ENCODE measurements around the gene FAM200B. TPM values are rescaled to one million over a fixed set of nuclear protein-coding genes. Genes with fewer than 3 reads are reported as not detected.

FAM200B gene
- total and polyA plus RNA-seq, 2 donors (not counting 3 experiments of a cell fraction or from before 2014, with no cell fraction given): 13.9 to 24.6 TPM

- Histone ChIP-seq H3K9ac (replicated peaks; ENCODE audit: extremely low read depth, insufficient read depth, low read length) (no peak overlapping the region), H2AFZ (ENCODE audit: low read depth, low read length) (no peak overlapping the region), H3K4me3 (replicated peaks in 1 of 3; ENCODE audit: insufficient read depth in 1 of 3, low read depth in 1 of 3, low read length in 3 of 3) (no peak overlapping the region), H3K27ac (ENCODE audit: insufficient read depth, low read depth, low read length) (no peak overlapping the region), H3K4me1 (ENCODE audit: control insufficient read depth, extremely low read depth, insufficient read depth, low read length) (peaks cover 2% of the 10 kb centered on the region), H3K27me3 (ENCODE audit: control insufficient read depth in 2 of 2, insufficient read depth in 2 of 2, low read length in 2 of 2) (no peaks in the 10 kb centered on the region), H3K9me3 (replicated peaks; ENCODE audit: control insufficient read depth, insufficient read depth, low read length) (no peaks in the 10 kb centered on the region), H3K79me2 (ENCODE audit: control insufficient read depth, insufficient read depth, low read length) (no peaks in the 10 kb centered on the region), H3K4me2 (ENCODE audit: insufficient read depth, low read length) (no peak overlapping the region), H3K36me3 (ENCODE audit: control insufficient read depth in 2 of 2, extremely low read depth in 1 of 2, insufficient read depth in 2 of 2, low read length in 2 of 2) (no peaks in the 10 kb centered on the region), H4K20me1 (replicated peaks; ENCODE audit: control insufficient read depth, extremely low read depth, insufficient read depth, low read length) (no peaks in the 10 kb centered on the region), H3K9me1 (replicated peaks; ENCODE audit: control insufficient read depth, extremely low read depth, insufficient read depth, low read length) (no peaks in the 10 kb centered on the region)
- no TSS peak for BruUV-seq (replicated peaks)
- POLR2A ChIA-PET: no interaction called here
- DNase-seq (ENCODE audit: low read depth, low spot score) (no peak), FAIRE-seq (peak; percentile 15)
- dilution Hi-C loops (cut with MboI; ENCODE audit: extremely low pct_ligation_motif_present, low sequenced_read_pairs) (no loop called here), intact Hi-C loops (cut with micrococcal nuclease) (no loop called here)
- TF ChIP-seq FOS (IDR thresholded peaks at IDR 0.05; ENCODE audit: borderline replicate concordance, insufficient read depth, low read length) (no peak), POLR2AphosphoS5 (IDR thresholded peaks at IDR 0.05; ENCODE audit: insufficient read depth, low read depth, low read length) (no peak), MYC (IDR thresholded peaks at IDR 0.05; ENCODE audit: low read depth, low read length) (no peak)
- CTCF ChIA-PET: interaction anchor here (1.0 kb wide), 1 partner anchor 15 kb away, joined by 4 read pairs; no protein-coding TSS in a partner anchor
These were observed 33.2 kb downstream of the FAM200B start for GRCh38 chr4:15714646-15715435.

- intact Hi-C loops (cut with micrococcal nuclease) (no loop called here), dilution Hi-C loops (cut with MboI; ENCODE audit: extremely low pct_ligation_motif_present, low sequenced_read_pairs) (no loop called here)
- BruUV-seq (replicated peaks): no TSS peak
- Histone ChIP-seq H3K27me3 (ENCODE audit: control insufficient read depth in 2 of 2, insufficient read depth in 2 of 2, low read length in 2 of 2) (no peaks in the 10 kb centered on the region), H3K9me1 (replicated peaks; ENCODE audit: control insufficient read depth, extremely low read depth, insufficient read depth, low read length) (no peaks in the 10 kb centered on the region), H3K36me3 (ENCODE audit: control insufficient read depth in 2 of 2, extremely low read depth in 1 of 2, insufficient read depth in 2 of 2, low read length in 2 of 2) (no peaks in the 10 kb centered on the region), H3K9ac (replicated peaks; ENCODE audit: extremely low read depth, insufficient read depth, low read length) (no peak overlapping the region), H3K4me1 (ENCODE audit: control insufficient read depth, extremely low read depth, insufficient read depth, low read length) (peaks cover 2% of the 10 kb centered on the region), H3K4me3 (replicated peaks in 1 of 3; ENCODE audit: insufficient read depth in 1 of 3, low read depth in 1 of 3, low read length in 3 of 3) (no peak overlapping the region), H4K20me1 (replicated peaks; ENCODE audit: control insufficient read depth, extremely low read depth, insufficient read depth, low read length) (no peaks in the 10 kb centered on the region), H3K9me3 (replicated peaks; ENCODE audit: control insufficient read depth, insufficient read depth, low read length) (no peaks in the 10 kb centered on the region), H3K79me2 (ENCODE audit: control insufficient read depth, insufficient read depth, low read length) (no peaks in the 10 kb centered on the region), H2AFZ (ENCODE audit: low read depth, low read length) (no peak overlapping the region), H3K4me2 (ENCODE audit: insufficient read depth, low read length) (no peak overlapping the region), H3K27ac (ENCODE audit: insufficient read depth, low read depth, low read length) (no peak overlapping the region)
- CTCF ChIA-PET: interaction anchor here (1.3 kb wide), 1 partner anchor 13 kb away, joined by 3 read pairs; no protein-coding TSS in a partner anchor
- FAIRE-seq: no peak
- no peak for DNase-seq (ENCODE audit: low read depth, low spot score)
- no peak for TF ChIP-seq MYC (IDR thresholded peaks at IDR 0.05; ENCODE audit: low read depth, low read length)
- no peak for TF ChIP-seq CTCF (IDR thresholded peaks at IDR 0.05; ENCODE audit: extremely low read depth in 1 of 2, insufficient read depth in 1 of 2, low read depth in 1 of 2, low read length in 2 of 2)
- TF ChIP-seq EZH2 (IDR thresholded peaks at IDR 0.05; ENCODE audit: borderline replicate concordance, low read depth, low read length, severe bottlenecking): no peak
- no peak for TF ChIP-seq MAX (IDR thresholded peaks at IDR 0.05; ENCODE audit: insufficient read depth, insufficient read length)
- POLR2A ChIA-PET: no interaction called here
These were observed 34.5 kb downstream of the FAM200B start for GRCh38 chr4:15716115-15716514.
